ENCODE measurements around the gene CCR9.
"Not testable (repeated sequence)": the region's sequence is repeated elsewhere in the genome, so short reads cannot be mapped to it uniquely, and the experiment has no call there.

CCR9 gene

GRCh38 chr3:45885979-45886705 lies at the start of gene CCR9:
TSS of gene CCR9 (plus strand) at chr3:45886543. CDS start at chr3:45894934, 8,391 bp downstream.
- no peak for DNase-seq

GRCh38 chr3:45838466-45838865 lies 47.9 kb upstream of the CCR9 start:
- DNase-seq: no peak

- DNase-seq: peak; percentile 35
Observed at GRCh38 chr3:45841420-45841756, 45.0 kb upstream of the CCR9 start.

- DNase-seq: peak; percentile 96
Observed at GRCh38 chr3:45841757-45842491, 44.4 kb upstream of the CCR9 start, which contains the start of gene LZTFL1. TSS of gene LZTFL1 (minus strand) at chr3:45842119. CDS start at chr3:45841991, 128 bp downstream.

- DNase-seq: no peak
Observed at GRCh38 chr3:45842851-45843625, 43.3 kb upstream of the CCR9 start.

- no peak for DNase-seq
Observed at GRCh38 chr3:45844616-45845015, 41.7 kb upstream of the CCR9 start.

GRCh38 chr3:45848392-45848791 lies 38.0 kb upstream of the CCR9 start:
- DNase-seq: no peak

GRCh38 chr3:45852828-45853227 lies 33.5 kb upstream of the CCR9 start:
- DNase-seq: no peak

GRCh38 chr3:45856323-45856722 lies 30.0 kb upstream of the CCR9 start:
- DNase-seq: not testable (repeated sequence)

- not testable (repeated sequence) for DNase-seq
Observed at GRCh38 chr3:45857024-45857423, 29.3 kb upstream of the CCR9 start.

GRCh38 chr3:45858809-45859543 lies 27.4 kb upstream of the CCR9 start:
- DNase-seq: no peak

- no peak for DNase-seq
Observed at GRCh38 chr3:45860481-45860880, 25.9 kb upstream of the CCR9 start.

- no peak for DNase-seq
Observed at GRCh38 chr3:45861043-45861719, 25.2 kb upstream of the CCR9 start.

- DNase-seq: no peak
Observed at GRCh38 chr3:45864760-45865519, 21.4 kb upstream of the CCR9 start.

GRCh38 chr3:45865563-45865962 lies 20.8 kb upstream of the CCR9 start:
- DNase-seq: no peak

- no peak for DNase-seq
Observed at GRCh38 chr3:45868213-45868612, 18.1 kb upstream of the CCR9 start.

- DNase-seq: no peak
Observed at GRCh38 chr3:45868650-45869049, 17.7 kb upstream of the CCR9 start.

GRCh38 chr3:45869638-45870037 lies 16.7 kb upstream of the CCR9 start:
- no peak for DNase-seq

GRCh38 chr3:45870099-45870498 lies 16.2 kb upstream of the CCR9 start:
- no peak for DNase-seq

GRCh38 chr3:45871780-45872179 lies 14.6 kb upstream of the CCR9 start:
- no peak for DNase-seq

GRCh38 chr3:45872569-45872968 lies 13.8 kb upstream of the CCR9 start:
- DNase-seq: no peak

GRCh38 chr3:45873036-45873435 lies 13.3 kb upstream of the CCR9 start:
- DNase-seq: no peak

All from GF-D8 (cell line).